ENCODE data around the gene FBXO36.
"Not testable (repeated sequence)": the region's sequence is repeated elsewhere in the genome, so short reads cannot be mapped to it uniquely, and the experiment has no call there.

Gene FBXO36

DNA sequence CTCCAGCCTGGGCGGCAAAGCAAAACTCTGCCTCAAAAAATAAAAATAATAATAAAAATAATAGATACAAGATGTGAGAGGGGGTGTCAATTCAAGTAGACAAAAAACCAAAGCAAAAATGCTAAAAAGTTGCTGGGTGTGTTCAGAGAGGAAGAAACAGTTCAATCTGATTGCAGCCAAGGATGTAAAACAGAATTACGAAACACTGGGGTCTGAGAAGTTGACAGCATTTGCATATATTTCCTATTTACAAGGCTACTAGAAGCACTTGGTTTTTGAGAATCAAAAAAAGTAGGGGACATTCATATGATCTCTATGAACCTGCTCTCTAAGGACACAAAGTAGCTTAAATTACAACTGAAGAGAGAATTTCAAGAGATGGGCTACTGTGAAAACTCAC, 8.1 kb upstream of the FBXO36 start:
- DNase-seq (ENCODE audit: low spot score) = no peak

DNA sequence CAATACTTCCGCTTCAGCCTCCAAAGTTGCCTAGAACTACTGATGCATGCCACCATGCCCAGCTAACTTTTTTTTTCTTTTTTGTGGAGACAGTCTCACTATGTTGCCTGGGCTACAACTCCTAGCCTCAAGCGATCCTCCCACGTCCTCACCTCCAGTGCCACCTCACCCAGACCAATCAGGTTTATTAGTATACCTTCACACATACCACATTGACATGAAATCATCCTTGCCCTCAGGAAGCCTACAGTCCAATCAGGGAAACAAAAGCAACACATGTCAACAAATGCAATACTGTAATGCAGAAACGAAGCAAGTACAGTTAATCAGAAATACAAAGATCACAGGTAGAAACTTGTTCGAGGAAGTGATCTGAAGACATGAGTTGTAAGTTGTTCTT, 4.5 kb upstream of the FBXO36 start:
- no peak for TF ChIP-seq CTCF (IDR thresholded peaks at IDR 0.05; ENCODE audit: extremely low read depth, missing control alignments)
- DNase-seq (ENCODE audit: low spot score) = no peak

More for the DNA sequence above, 8.1 kb upstream of the FBXO36 start:
- TF ChIP-seq CTCF (IDR thresholded peaks at IDR 0.05; ENCODE audit: extremely low read depth, missing control alignments) = no peak

- no peak for DNase-seq (ENCODE audit: low spot score)
Observed at GRCh38 chr2:229920011-229920641, 2.2 kb upstream of the FBXO36 start.

DNA sequence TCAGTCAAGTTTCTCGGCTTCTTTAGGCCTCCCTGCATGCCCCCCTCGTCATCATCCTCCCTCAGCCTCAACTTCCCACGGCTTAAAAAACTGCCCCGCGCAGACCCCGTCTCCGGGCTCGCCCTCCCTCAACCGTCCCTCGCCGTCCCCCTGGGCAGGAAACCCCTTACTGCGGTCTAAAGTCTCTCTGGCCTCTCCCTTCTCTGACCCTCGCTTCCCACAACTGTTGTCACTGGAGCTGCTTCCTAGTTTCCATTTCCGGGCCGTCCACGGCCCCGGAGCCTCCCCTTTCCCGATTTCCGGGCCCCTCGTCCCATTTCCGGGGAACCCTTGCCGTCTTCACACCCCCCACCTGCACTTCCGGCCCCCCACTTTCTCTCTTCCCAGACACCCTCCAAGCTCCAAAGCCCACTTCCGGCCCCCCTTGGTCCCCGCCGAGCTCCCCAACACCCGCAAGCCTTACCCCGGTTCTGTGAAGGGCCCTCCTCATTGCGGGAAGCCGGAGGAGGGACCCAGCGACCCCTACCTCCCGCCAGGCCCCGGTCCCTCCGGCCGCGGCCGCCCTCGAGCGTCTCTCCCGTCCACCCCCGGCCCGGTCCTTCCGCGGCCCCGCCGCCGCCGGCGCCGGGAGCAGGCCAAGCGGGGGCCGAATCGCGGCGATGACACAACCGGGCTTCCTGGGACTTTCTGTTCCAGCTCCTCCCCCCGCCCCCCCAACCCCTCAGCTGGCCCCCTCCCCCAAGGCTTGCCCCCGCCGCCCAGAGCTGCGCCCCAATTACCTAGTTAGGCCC, 1.0 kb upstream of the FBXO36 start:
- DNase-seq (ENCODE audit: low spot score) = peak; percentile 83
- no peak for TF ChIP-seq CTCF (IDR thresholded peaks at IDR 0.05; ENCODE audit: extremely low read depth, missing control alignments)

More at GRCh38 chr2:229920011-229920641, 2.2 kb upstream of the FBXO36 start:
- TF ChIP-seq CTCF (IDR thresholded peaks at IDR 0.05; ENCODE audit: extremely low read depth, missing control alignments) = no peak

- TF ChIP-seq CTCF (IDR thresholded peaks at IDR 0.05; ENCODE audit: extremely low read depth, missing control alignments) = no peak
- peak; percentile 92 for DNase-seq (ENCODE audit: low spot score)
Observed at GRCh38 chr2:229921892-229922448, 333 bp upstream of the FBXO36 start, which contains the start of gene TRIP12. TRIP12 (minus strand) TSS chr2:229922009; CDS start chr2:229880079, 41,930 bp downstream.

- not testable (repeated sequence) for DNase-seq (ENCODE audit: low spot score)
Observed at GRCh38 chr2:229924541-229924940, 2.2 kb downstream of the FBXO36 start.

DNA sequence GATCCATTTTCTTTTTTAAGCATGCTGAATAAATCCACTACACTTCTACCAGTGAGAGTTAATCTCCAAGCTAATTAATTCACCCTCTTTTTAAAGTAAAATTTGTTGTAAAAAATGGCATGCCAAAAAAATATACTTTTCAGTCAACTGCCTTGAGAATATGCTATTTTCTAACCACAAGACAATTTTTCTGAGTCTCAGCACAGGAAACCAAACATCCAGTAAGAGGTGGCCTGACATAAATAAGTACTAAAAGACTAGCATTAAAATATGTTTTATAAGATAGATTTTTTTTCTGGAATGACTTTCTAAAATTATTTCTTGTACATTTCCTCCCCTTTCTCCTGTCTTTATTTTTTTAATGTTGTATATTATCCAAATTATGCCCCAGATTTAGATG, 2.9 kb downstream of the FBXO36 start:
- no peak for TF ChIP-seq CTCF (IDR thresholded peaks at IDR 0.05; ENCODE audit: extremely low read depth, missing control alignments)
- DNase-seq (ENCODE audit: low spot score) = no peak

All from GM20000 (cell line).